ENCODE results near the gene GUK1. TPM values are rescaled to one million over a fixed set of nuclear protein-coding genes. Genes with fewer than 3 reads are reported as not detected.

GUK1 gene
- polyA plus RNA-seq, 3 donors: 262 to 391 (median 316) TPM

GRCh38 chr1:228151180-228151925, 11.3 kb downstream of the GUK1 start:
- H3K4me2 ChIP-seq (replicated peaks; ENCODE audit: extremely low read depth, low read length, poor library complexity, severe bottlenecking): no peak overlapping the region
- H3K36me3 ChIP-seq (replicated peaks in 1 of 2; ENCODE audit: control insufficient read depth in 1 of 2, insufficient read depth in 2 of 2, low read length in 2 of 2): peaks cover 27% of the 10 kb centered on the region in 2 donors
- no peak overlapping the region for H3K9ac ChIP-seq (ENCODE audit: insufficient read depth, low read length, poor library complexity, severe bottlenecking)
- H3K27me3 ChIP-seq (ENCODE audit: control insufficient read depth in 2 of 2, insufficient read depth in 2 of 2, low read length in 2 of 2): no peaks in the 10 kb centered on the region
- intact Hi-C loops (cut with micrococcal nuclease): no loop called here
- no peaks in the 10 kb centered on the region for H3K9me3 Mint-ChIP-seq
- H4K20me1 ChIP-seq (ENCODE audit: insufficient read depth, low read length): peaks cover 48% of the 10 kb centered on the region
- H3K27ac ChIP-seq (ENCODE audit: low read depth in 1 of 2, low read length in 2 of 2): no peak overlapping the region
- no peak overlapping the region for H3K4me3 ChIP-seq (replicated peaks in 1 of 3; ENCODE audit: low read depth in 2 of 3, low read length in 3 of 3)
- H3K9me3 ChIP-seq (replicated peaks in 1 of 2; ENCODE audit: control insufficient read depth in 1 of 2, insufficient read depth in 1 of 2, low read length in 2 of 2): no peaks in the 10 kb centered on the region
- peaks cover 7 to 25% of the 10 kb centered on the region in 2 donors for H3K36me3 Mint-ChIP-seq
- DNase-seq: no peak
- no peak for TF ChIP-seq CTCF (IDR thresholded peaks at IDR 0.05)
- H3K4me1 Mint-ChIP-seq: peaks cover 4% of the 10 kb centered on the region
- H3K4me3 Mint-ChIP-seq: no peak overlapping the region
- H3K4me1 ChIP-seq (ENCODE audit: control insufficient read depth in 1 of 2, insufficient read depth in 2 of 2, low read length in 2 of 2): no peaks in the 10 kb centered on the region
- 93% methylated on average over 8 of the region's 12 CpGs for WGBS (ENCODE audit: insufficient coverage)
- H3K79me2 ChIP-seq (ENCODE audit: insufficient read depth, low read length): peaks cover 4% of the 10 kb centered on the region
- peak overlapping the region in 5 of 7 donors; percentile 21 to 70 (median 51) for H3K27ac Mint-ChIP-seq
- no peak overlapping the region for H2AFZ ChIP-seq (ENCODE audit: insufficient read depth, low read depth, low read length, poor library complexity, severe bottlenecking)
- H3K27me3 Mint-ChIP-seq (ENCODE audit: low read depth in 3 of 3): peaks cover 0 to 3% (median under 1%) of the 10 kb centered on the region in 3 donors

- peaks cover 4% of the 10 kb centered on the region for H3K4me1 Mint-ChIP-seq
- Histone ChIP-seq H3K36me3 (replicated peaks in 1 of 2; ENCODE audit: control insufficient read depth in 1 of 2, insufficient read depth in 2 of 2, low read length in 2 of 2) (peaks cover 17 to 18% of the 10 kb centered on the region in 2 donors), H4K20me1 (ENCODE audit: insufficient read depth, low read length) (peaks cover 39% of the 10 kb centered on the region), H3K9ac (ENCODE audit: insufficient read depth, low read length, poor library complexity, severe bottlenecking) (no peak overlapping the region), H3K79me2 (ENCODE audit: insufficient read depth, low read length) (no peaks in the 10 kb centered on the region), H3K27ac (ENCODE audit: low read depth in 1 of 2, low read length in 2 of 2) (no peak overlapping the region), H3K9me3 (replicated peaks in 1 of 2; ENCODE audit: control insufficient read depth in 1 of 2, insufficient read depth in 1 of 2, low read length in 2 of 2) (no peaks in the 10 kb centered on the region), H2AFZ (ENCODE audit: insufficient read depth, low read depth, low read length, poor library complexity, severe bottlenecking) (no peak overlapping the region), H3K4me2 (replicated peaks; ENCODE audit: extremely low read depth, low read length, poor library complexity, severe bottlenecking) (no peak overlapping the region), H3K4me1 (ENCODE audit: control insufficient read depth in 1 of 2, insufficient read depth in 2 of 2, low read length in 2 of 2) (no peaks in the 10 kb centered on the region), H3K27me3 (ENCODE audit: control insufficient read depth in 2 of 2, insufficient read depth in 2 of 2, low read length in 2 of 2) (no peaks in the 10 kb centered on the region), H3K4me3 (replicated peaks in 1 of 3; ENCODE audit: low read depth in 2 of 3, low read length in 3 of 3) (no peak overlapping the region)
- H3K36me3 Mint-ChIP-seq: peaks cover 3 to 15% of the 10 kb centered on the region in 2 donors
- peak overlapping the region in 4 of 7 donors; percentile 43 to 70 (median 52) for H3K27ac Mint-ChIP-seq
- H3K9me3 Mint-ChIP-seq: no peaks in the 10 kb centered on the region
- intact Hi-C loops (cut with micrococcal nuclease): no loop called here
- WGBS (ENCODE audit: insufficient coverage): 88% methylated on average over 14 of the region's 19 CpGs
- no peak for TF ChIP-seq CTCF (IDR thresholded peaks at IDR 0.05)
- peaks cover 1 to 7% (median 6%) of the 10 kb centered on the region in 3 donors for H3K27me3 Mint-ChIP-seq (ENCODE audit: low read depth in 3 of 3)
- no peak for DNase-seq
- H3K4me3 Mint-ChIP-seq: no peak overlapping the region
These were observed 12.2 kb downstream of the GUK1 start for GRCh38 chr1:228152097-228152917.
